GM10248 (cell line): ENCODE data around the gene CCNO.

Experiments
- CTCF ChIA-PET: fragments of 300-600 bp; sonication (Branson Sonifier 250); formaldehyde crosslinking; extraction: SDS; loops from one replicate; lab custom pipeline; 2021; ENCODE audit warnings: antibody characterized with exemption; lab: Yijun Ruan, JAX
- POLR2A ChIA-PET: fragments of 350-650 bp; sonication (Branson Sonifier 250); formaldehyde crosslinking; extraction: SDS; loops from one replicate; lab custom pipeline; 2020; ENCODE audit warnings: antibody characterized with exemption; lab: Yijun Ruan, JAX
- DNase-seq: peaks from one replicate; pipeline ENCODE4 v3.0.0; 2012; ENCODE audit errors: extremely low spot score
- TF ChIP-seq, protein P1 (sequence below): IDR thresholded peaks from 2 replicates; pipeline ENCODE4 v1.5.1; 2012; ENCODE audit warnings: mild to moderate bottlenecking, low read depth; ENCODE audit errors: extremely low read depth, missing control alignments, control extremely low read depth

The CCNO gene

GRCh38 chr5:55188656-55189540 is 44.5 kb downstream of the CCNO start:
- ChIA-PET POLR2A (no interaction called here), CTCF (interaction anchor here (1.5 kb wide), 1 partner anchor 503 kb away, joined by 3 read pairs; no protein-coding TSS in a partner anchor)
- no peak for DNase-seq
- TF ChIP-seq, protein P1, sequence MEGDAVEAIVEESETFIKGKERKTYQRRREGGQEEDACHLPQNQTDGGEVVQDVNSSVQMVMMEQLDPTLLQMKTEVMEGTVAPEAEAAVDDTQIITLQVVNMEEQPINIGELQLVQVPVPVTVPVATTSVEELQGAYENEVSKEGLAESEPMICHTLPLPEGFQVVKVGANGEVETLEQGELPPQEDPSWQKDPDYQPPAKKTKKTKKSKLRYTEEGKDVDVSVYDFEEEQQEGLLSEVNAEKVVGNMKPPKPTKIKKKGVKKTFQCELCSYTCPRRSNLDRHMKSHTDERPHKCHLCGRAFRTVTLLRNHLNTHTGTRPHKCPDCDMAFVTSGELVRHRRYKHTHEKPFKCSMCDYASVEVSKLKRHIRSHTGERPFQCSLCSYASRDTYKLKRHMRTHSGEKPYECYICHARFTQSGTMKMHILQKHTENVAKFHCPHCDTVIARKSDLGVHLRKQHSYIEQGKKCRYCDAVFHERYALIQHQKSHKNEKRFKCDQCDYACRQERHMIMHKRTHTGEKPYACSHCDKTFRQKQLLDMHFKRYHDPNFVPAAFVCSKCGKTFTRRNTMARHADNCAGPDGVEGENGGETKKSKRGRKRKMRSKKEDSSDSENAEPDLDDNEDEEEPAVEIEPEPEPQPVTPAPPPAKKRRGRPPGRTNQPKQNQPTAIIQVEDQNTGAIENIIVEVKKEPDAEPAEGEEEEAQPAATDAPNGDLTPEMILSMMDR, result no peak

DNA sequence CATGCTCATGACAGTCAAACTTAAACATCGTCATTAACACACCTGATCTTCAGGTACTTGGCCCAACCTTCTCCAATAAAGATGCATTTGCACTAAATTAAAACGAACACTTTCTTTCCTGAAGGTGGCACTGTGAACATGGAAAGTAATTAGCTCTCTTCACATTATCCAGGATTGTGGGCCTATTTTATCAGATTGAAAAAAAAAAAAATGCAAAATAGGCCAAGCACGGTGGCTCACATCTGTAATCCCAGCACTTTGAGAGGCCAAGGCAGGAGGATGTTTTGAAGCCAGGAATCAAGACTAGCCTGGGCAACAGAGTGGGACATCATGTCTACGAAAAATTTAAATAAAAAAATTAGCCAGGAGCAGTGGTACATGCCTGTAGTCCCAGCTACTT is 46.0 kb downstream of the CCNO start:
- no peak for DNase-seq
- CTCF ChIA-PET, result interaction anchor here (1.6 kb wide), 1 partner anchor 11 kb away, joined by 4 read pairs; no protein-coding TSS in a partner anchor
- TF ChIP-seq, protein P1, result peak; percentile 25
- POLR2A ChIA-PET, result no interaction called here
